IPS-18c (cell line): ENCODE results near the gene BMERB1.

ENCODE experiments used
- H3K4me3 ChIP-seq: 2 replicates; pipeline ENCODE4 v1.7.0; 2013; ENCODE audit warnings: low read depth, mild to moderate bottlenecking, low read length, moderate library complexity; ENCODE audit not compliant: insufficient read depth
- H3K9me3 ChIP-seq: one replicate; pipeline ENCODE4 v1.6.1; 2013; ENCODE audit warnings: mild to moderate bottlenecking, low read length, moderate library complexity; ENCODE audit not compliant: control insufficient read depth, insufficient read depth

BMERB1 gene

GRCh38 chr16:15507959-15508627, 73.7 kb downstream of the BMERB1 start:
- H3K4me3 ChIP-seq = no peak overlapping the region

DNA sequence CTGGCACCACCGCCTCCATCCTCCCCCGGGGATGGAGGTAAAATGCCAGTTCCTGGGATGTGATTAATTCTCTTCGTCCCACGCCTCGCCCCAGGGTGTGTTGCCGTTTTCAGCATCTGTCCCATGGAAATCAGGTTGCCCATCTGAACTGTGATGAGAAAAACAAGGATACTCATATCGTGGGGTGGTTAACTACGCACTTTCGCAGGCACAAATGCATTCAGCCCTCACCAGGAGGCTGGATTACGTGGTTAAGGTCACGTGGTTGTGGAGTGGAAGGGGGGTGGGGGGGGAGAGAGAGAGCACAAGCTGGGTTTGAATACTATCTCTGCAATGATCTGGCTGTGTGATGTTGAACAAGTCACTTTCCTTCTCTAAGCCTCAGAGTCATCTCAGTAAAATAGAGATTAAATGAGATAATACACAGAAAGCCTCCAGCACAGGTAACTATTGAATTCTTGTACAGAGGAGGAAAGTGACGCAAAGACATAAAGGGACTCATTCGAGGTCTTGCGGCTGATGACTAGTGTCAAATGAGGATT, 74.7 kb downstream of the BMERB1 start:
- H3K4me3 ChIP-seq = no peak overlapping the region
- H3K9me3 ChIP-seq = no peaks in the 10 kb centered on the region

More at GRCh38 chr16:15507959-15508627, 73.7 kb downstream of the BMERB1 start:
- H3K9me3 ChIP-seq = no peaks in the 10 kb centered on the region

DNA sequence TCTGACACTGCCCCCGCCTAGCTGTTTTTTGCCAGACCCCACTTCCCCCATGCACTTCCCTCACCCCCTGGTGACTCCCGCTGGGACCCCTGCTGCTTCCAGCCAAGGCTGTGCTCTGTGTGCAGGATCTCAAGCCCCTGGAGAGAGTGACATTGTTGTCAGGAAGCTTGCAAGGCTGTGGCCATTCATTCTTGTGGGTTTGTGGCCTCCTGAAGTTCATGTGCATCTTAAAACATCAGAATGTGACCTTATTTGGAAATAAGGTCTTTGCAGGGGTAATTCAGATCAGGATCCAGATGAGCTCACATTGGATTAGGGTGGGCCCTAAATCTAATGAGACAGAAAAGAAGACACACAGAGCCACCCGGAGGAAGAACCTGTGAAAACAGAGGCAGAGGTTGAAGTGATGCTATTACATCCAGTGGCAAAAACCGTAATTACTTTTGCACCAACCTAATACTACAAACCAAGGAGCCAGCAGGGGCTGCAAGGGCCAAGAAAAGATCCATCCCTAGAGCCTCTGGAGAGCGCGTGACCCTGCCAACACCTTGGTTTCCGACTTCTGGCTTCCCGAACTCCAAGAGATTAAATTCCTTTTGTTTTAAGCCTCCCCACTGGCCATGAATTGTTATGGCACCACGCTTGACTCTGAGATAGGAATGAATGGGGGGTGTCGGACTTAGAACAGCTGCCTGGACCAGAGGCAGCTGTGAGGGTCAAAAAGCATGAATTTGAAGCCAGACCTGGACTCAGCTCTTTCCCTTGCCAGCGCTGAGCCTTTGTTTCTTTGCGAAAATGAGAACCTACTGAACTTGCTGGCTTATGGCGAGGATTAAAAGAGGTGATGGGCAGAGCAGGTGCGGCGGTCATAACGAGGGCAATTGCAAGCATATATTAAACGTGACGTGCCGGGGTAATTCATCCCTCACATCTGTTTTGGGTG, 75.5 kb downstream of the BMERB1 start:
- Histone ChIP-seq H3K4me3 (no peak overlapping the region), H3K9me3 (no peaks in the 10 kb centered on the region)

DNA sequence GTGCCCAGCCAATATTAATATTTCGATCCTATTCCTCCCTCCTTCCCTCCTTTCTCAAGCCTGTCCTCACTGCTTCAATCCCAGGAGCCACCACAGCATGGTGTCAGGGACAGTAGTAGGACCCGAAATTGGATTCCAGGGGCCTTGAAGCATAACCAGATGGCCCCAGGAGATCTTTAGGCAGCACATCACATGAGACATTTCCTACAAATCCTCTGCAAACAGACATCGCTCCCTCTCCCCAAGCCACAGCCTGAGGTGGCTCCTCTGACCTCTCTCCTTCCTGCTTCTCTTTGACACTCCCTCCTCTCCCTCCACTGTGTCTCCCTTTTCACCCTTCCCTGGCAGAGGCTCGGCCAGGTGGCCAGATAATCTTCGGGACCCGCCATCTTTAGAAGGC, 76.6 kb downstream of the BMERB1 start:
- Histone ChIP-seq H3K9me3 (no peaks in the 10 kb centered on the region), H3K4me3 (no peak overlapping the region)

GRCh38 chr16:15511759-15512487, 77.5 kb downstream of the BMERB1 start:
- H3K9me3 ChIP-seq = no peaks in the 10 kb centered on the region
- H3K4me3 ChIP-seq = no peak overlapping the region

- Histone ChIP-seq H3K9me3 (no peaks in the 10 kb centered on the region), H3K4me3 (no peak overlapping the region)
These were observed 78.8 kb downstream of the BMERB1 start for GRCh38 chr16:15513156-15513555.

GRCh38 chr16:15515992-15516391, 81.6 kb downstream of the BMERB1 start:
- no peaks in the 10 kb centered on the region for H3K9me3 ChIP-seq

GRCh38 chr16:15516609-15517008, 82.2 kb downstream of the BMERB1 start:
- H3K9me3 ChIP-seq = no peaks in the 10 kb centered on the region
- no peak overlapping the region for H3K4me3 ChIP-seq

More at GRCh38 chr16:15515992-15516391, 81.6 kb downstream of the BMERB1 start:
- H3K4me3 ChIP-seq = no peak overlapping the region

GRCh38 chr16:15517743-15518377, 83.5 kb downstream of the BMERB1 start:
- no peaks in the 10 kb centered on the region for H3K9me3 ChIP-seq
- no peak overlapping the region for H3K4me3 ChIP-seq

- Histone ChIP-seq H3K9me3 (no peaks in the 10 kb centered on the region), H3K4me3 (no peak overlapping the region)
These were observed 84.3 kb downstream of the BMERB1 start for GRCh38 chr16:15518381-15519351.

DNA sequence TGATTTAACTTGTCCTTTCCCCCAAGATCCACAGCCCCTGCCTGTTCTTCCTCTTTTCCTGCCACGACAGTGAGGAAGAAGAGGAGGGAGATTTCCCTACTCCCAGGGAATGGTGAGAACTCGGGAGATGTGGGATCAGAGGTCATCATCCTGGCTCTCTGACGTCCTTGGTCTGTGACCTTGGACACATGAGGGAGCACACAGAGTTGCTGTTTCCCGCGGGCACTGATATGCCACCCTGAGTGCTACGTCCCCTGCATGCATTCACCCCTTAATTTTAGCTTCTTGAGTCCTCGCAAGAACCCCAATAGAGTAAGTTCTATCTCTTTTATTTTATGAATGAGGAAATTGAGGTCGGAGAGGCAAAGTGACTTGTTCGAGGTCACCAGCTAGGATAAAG, 85.4 kb downstream of the BMERB1 start:
- no peak overlapping the region for H3K4me3 ChIP-seq
- H3K9me3 ChIP-seq = no peaks in the 10 kb centered on the region

- H3K9me3 ChIP-seq = no peaks in the 10 kb centered on the region
- no peak overlapping the region for H3K4me3 ChIP-seq
These were observed 87.0 kb downstream of the BMERB1 start for GRCh38 chr16:15521390-15521757.

DNA sequence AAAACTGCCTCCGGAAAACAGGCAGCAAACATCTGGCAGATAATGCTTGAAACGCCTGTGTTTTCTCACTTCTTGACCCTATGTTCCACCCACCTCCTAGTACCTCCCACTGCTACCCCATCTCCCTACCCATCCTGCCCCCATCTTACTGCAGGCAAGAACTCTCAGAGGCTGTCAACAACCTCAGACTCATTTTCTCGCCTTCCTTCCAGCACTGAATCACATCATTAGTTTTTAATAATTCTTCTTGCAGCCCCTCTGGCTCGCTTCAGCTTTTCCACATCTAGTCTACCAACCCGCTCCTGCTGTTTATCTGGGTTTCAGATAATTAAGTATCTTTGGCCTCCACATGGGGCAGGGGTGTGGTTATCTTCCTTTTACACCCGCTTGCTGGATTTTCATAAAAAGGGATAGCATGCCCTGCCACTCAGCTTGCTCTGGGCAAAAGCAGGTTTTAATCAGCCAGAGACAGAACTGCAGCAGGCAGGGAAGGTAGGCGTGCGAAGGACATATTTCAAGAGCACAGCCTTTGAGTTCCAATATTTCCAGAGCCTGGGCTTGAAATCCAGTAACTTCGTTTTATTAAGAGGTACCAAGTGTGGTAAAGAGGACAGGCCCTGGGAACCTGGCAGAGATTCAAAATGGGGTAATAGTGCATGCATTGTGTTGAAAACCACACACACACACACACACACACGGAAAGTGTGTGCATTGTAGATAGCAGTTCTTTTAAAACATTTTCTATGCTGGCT, 87.5 kb downstream of the BMERB1 start:
- no peaks in the 10 kb centered on the region for H3K9me3 ChIP-seq

DNA sequence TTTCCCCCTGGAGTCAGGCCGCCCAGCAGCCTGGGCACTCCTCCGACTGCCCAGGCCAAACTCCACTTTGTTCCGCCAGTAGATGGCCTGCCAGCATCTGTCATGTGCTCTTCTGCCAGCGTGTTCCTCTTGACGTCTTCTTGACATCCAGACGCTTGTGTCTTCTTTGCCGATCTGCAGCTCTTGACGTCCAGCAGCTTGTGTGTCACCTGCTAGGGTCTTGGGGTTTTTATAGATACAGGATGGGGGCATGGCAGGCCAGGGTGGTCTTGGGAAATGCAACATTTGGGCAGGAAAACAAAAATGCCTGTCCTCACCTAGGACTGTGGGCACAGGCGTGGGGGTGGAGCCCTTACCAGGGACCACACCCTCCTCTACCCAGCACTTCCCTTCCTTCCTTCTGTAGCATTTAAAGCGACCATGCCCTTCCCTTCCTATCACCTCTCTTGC, 88.7 kb downstream of the BMERB1 start:
- H3K9me3 ChIP-seq = no peaks in the 10 kb centered on the region
- no peak overlapping the region for H3K4me3 ChIP-seq

More for the DNA sequence above, 87.5 kb downstream of the BMERB1 start:
- H3K4me3 ChIP-seq = no peak overlapping the region

GRCh38 chr16:15523939-15524338, 89.6 kb downstream of the BMERB1 start:
- Histone ChIP-seq H3K9me3 (no peaks in the 10 kb centered on the region), H3K4me3 (no peak overlapping the region)
